NCI-H446 (cell line): Measurements from ENCODE around the gene LZIC.
"Not testable (repeated sequence)": the region's sequence is repeated elsewhere in the genome, so short reads cannot be mapped to it uniquely, and the experiment has no call there.

Experiments
- DNase-seq, 2 experiments: peaks; one replicate each; lab custom pipeline; 2025; lab: John Stamatoyannopoulos, UW

LZIC gene

GRCh38 chr1:9942939-9943788 is at the start of gene LZIC, which contains the start of gene NMNAT1:
Gene LZIC (minus strand): TSS chr1:9943391. CDS start chr1:9936619, 6,772 bp downstream.
Gene NMNAT1 (plus strand): TSS chr1:9943475. CDS start chr1:9972074, 28,599 bp downstream.
- peak; percentile 92 to 96 for DNase-seq

- DNase-seq = no peak
These were observed 49.7 kb upstream of the LZIC start for GRCh38 chr1:9992910-9993309.

- no peak for DNase-seq
These were observed 47.8 kb upstream of the LZIC start for GRCh38 chr1:9990944-9991343.

- no peak for DNase-seq
These were observed 46.6 kb upstream of the LZIC start for GRCh38 chr1:9989773-9990172.

GRCh38 chr1:9985001-9985400 is 41.8 kb upstream of the LZIC start:
- DNase-seq = no peak

- DNase-seq = no peak
These were observed 41.1 kb upstream of the LZIC start for GRCh38 chr1:9984253-9984652.

GRCh38 chr1:9960706-9961562 is 17.7 kb upstream of the LZIC start:
- DNase-seq = peak in 1 of 2 experiments; percentile 60

GRCh38 chr1:9960011-9960410 is 16.8 kb upstream of the LZIC start:
- DNase-seq = no peak

- DNase-seq = no peak
These were observed 14.5 kb upstream of the LZIC start for GRCh38 chr1:9957726-9958125.

GRCh38 chr1:9946315-9946714 is 3.1 kb upstream of the LZIC start:
- DNase-seq = no peak

GRCh38 chr1:9942399-9942938 is 722 bp downstream of the LZIC start:
- peak in 1 of 2 experiments; percentile 63 for DNase-seq

GRCh38 chr1:9929431-9930385 is 13.5 kb downstream of the LZIC start:
- no peak for DNase-seq

GRCh38 chr1:9927259-9927658 is 15.9 kb downstream of the LZIC start:
- DNase-seq = no peak

- DNase-seq = no peak
These were observed 20.8 kb downstream of the LZIC start for GRCh38 chr1:9922342-9922741.

- no peak for DNase-seq
These were observed 22.6 kb downstream of the LZIC start for GRCh38 chr1:9920606-9921005.

- no peak for DNase-seq
These were observed 25.3 kb downstream of the LZIC start for GRCh38 chr1:9917901-9918300.

GRCh38 chr1:9917495-9917894 is 25.7 kb downstream of the LZIC start:
- DNase-seq = not testable (repeated sequence)

GRCh38 chr1:9916452-9916851 is 26.7 kb downstream of the LZIC start:
- DNase-seq = no peak

GRCh38 chr1:9914610-9914937 is 28.6 kb downstream of the LZIC start:
- DNase-seq = no peak

- no peak for DNase-seq
These were observed 30.8 kb downstream of the LZIC start for GRCh38 chr1:9912264-9912936.
